HG03571 (cell line): ENCODE results near the gene CYP4F3.
"Not testable (repeated sequence)": the region's sequence is repeated elsewhere in the genome, so short reads cannot be mapped to it uniquely, and the experiment has no call there.

ENCODE experiments used
- ATAC-seq: cut with Tn5 transposase; IDR thresholded peaks from one replicate; pipeline ENCODE4 v1.9.1; 2021; ENCODE audit not compliant: unreplicated experiment

Gene CYP4F3, protein sequence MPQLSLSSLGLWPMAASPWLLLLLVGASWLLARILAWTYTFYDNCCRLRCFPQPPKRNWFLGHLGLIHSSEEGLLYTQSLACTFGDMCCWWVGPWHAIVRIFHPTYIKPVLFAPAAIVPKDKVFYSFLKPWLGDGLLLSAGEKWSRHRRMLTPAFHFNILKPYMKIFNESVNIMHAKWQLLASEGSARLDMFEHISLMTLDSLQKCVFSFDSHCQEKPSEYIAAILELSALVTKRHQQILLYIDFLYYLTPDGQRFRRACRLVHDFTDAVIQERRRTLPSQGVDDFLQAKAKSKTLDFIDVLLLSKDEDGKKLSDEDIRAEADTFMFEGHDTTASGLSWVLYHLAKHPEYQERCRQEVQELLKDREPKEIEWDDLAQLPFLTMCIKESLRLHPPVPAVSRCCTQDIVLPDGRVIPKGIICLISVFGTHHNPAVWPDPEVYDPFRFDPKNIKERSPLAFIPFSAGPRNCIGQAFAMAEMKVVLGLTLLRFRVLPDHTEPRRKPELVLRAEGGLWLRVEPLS

DNA sequence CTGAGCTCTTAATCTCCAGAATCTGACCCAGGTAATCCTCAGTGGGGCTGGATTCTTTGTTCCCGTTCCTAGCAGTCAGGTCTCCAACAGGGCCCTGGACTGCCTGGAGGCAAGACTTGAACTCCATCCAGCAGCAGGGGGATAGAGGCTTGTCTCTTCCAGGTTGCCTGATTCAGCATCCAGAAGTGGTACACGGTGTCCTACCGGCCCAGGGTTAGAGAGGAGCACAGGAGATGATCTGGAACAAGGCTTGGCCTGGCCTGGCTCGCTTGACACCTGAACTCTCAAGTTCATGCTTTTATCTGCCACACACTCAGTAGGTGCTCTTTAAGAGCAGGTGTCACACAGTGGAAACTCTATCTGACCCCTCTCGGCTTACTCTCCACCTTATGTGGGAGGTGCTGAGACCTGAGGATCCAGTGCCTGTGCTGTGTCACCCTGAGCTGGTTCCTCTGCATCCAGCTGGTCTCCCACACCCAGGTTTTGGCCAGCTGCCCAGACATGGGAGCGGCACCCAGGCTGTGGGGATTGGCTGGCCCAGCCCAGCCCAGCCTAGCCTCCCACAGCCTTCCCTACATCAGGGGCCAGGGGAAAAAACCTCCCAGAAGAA is at the start of gene CYP4F3:
CYP4F3 (plus strand) TSS at position 604 of the 610 bp plus-strand sequence. CDS start 519 bp downstream, outside the sequence.
- ATAC-seq, result no peak

DNA sequence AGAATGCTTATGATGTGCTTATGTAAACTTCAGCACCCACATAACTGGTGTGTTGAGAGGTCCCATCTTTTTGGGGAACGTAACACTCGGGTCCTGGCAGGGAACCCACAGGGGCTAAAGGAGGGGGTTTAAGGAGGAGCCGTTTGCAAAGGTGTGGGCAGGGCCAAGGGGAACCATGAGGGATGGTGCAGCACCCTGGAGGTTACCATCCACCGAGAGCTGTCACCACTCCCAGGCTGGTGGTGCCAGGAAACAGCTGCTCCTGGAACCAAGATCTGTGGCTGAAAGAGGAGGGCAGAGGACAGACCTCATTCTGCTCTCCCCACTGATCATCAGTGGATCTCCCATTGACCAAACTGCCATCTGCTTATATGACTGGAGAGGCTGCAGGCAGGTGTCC is 48.9 kb upstream of the CYP4F3 start:
- no peak for ATAC-seq

DNA sequence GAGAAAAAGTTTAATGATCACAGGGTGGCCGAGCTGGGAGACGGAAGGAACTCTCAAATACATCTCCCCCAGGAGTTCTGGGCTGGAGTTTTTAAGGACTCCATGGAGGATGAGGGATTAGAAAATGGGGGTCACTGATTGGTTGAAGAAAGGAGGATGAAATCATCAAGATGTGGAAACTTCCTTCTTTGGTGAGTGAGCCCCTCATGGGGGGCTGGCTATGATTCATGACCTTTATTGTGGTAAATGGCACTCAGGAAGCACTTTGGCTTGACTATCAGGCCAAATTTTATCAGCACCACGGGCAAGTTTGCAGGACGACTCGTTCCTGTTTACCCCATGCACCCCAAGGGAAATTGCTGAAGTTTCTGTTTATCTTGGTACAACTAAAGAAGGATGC is 48.2 kb upstream of the CYP4F3 start:
- not testable (repeated sequence) for ATAC-seq

DNA sequence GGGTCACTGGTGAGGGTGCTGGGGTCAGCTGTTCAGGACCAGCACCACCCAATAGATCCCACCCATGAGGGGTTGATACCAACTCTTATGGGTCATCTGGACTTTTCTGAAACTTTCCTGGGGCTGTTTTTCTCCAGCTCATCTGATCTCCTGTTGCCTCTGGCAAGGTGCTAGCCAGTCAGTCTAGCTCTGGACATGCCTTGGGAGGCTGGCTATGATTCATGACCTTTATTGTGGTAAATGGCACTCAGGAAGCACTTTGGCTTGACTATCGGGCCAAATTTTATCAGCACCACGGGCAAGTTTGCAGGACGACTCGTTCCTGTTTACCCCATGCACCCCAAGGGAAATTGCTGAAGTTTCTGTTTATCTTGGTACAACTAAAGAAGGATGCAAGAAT is 46.9 kb upstream of the CYP4F3 start:
- ATAC-seq, result not testable (repeated sequence)

DNA sequence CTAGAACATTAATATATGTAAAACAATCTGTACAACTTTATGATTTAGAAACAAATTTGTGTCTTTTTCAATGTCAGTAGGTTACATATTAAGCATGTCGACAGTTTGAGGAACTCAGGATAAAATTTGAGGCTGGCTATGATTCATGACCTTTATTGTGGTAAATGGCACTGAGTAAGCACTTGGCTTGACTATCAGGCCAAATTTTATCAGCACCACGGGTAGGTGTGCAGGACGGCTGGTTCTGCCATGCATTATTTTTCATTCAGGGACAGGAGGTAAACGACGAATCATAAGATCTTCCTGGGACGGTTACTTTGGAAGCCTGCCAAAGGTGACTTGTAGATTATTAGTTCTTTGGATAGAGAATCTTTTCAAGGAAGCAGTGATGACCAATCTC is 45.6 kb upstream of the CYP4F3 start:
- no peak for ATAC-seq

DNA sequence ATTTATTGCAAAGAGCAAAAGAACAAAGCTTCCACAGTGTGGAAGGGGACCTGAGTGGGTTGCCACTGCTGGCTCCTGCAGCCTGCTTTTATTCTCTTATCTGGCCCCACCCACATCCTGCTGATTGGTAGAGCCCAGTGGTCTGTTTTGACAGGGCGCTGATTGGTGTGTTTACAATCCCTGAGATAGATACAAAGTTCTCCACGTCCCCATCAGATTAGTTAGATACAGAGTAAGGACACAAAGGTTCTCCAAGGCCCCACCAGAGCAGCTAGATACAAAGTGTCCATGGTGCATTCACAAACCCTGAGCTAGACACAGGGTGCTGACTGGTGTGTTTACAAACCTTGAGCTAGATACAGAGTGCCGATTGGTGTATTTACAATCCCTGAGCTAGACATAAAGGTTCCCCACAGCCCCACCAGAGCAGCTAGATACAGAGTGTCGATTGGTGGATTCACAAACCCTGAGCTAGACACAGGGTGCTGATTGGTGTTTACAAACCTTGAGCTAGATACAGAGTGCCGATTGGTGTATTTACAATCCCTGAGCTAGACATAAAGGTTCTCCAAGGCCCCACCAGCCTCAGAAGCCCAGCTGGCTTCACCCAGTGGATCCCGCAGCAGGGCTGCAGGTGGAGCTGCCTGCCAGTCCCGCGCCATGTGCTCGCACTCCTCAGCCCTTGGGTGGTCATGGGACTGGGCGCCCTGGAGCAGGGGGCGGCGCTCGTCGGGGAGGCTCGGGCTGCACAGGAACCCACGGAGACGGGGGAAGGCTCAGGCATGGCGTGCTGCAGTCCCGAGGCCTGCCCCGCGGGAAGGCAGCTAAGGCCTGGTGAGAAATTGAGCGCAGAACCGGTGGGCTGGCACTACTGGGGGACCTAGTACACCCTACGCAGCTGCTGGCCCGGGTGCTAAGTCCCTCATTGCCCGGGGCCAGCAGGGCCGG is 32.4 kb upstream of the CYP4F3 start:
- ATAC-seq, result not testable (repeated sequence)

DNA sequence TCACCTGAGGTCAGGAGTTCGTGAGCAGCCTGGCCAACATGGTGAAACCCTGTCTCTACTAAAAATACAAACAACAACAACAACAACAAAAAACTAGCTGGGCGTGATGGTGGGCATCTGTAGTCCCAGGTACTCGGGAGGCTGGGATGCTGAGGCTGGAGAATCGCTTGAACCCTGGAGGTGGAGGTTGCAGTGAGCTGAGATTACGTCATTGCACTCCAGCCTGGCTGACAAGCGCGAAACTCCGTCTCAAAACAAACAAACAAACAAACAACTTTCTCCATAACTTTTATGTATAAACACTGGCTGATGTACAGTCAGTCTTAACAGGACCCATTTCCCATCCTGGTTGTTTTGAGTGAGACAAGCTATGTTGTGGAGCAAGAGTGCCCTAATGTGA is 31.4 kb upstream of the CYP4F3 start:
- no peak for ATAC-seq

DNA sequence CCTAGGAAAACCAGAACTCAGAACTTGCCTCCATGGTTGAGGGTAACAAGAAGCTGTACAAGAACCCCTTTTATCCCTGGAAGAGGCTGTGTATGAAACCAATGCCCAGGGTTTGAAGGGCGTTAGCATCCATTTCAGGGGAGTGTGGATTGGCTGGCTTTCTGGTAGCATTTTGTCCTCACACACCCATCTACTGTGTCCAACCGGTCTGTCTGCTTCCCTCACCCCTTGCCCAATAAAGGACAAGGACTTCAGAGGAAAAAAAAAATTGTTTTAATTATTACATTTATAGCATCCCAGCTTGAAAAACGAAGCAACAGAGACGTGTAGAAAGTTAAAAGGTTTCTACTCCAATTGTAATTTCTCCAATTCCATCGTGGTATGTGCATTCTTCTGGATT is 28.4 kb upstream of the CYP4F3 start:
- no peak for ATAC-seq

DNA sequence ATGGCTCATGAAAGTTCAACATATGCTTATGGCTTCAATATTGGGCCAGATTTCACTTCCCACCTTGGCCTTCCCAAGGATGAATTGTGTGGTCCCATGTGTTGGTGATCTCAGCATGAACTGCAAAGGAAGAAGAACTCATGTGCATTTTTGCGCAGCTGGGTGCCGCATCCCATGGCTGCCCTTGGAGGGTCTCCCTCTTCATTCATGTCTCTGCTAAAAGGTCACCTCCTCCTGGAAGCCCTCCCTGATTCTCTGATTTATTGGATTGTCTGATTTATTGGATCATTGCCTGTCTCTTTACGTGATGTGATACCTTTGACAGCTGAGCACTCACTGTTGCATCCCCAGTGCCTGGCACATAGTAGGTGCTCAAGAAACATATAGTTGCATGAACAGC is 27.4 kb upstream of the CYP4F3 start:
- ATAC-seq, result no peak

DNA sequence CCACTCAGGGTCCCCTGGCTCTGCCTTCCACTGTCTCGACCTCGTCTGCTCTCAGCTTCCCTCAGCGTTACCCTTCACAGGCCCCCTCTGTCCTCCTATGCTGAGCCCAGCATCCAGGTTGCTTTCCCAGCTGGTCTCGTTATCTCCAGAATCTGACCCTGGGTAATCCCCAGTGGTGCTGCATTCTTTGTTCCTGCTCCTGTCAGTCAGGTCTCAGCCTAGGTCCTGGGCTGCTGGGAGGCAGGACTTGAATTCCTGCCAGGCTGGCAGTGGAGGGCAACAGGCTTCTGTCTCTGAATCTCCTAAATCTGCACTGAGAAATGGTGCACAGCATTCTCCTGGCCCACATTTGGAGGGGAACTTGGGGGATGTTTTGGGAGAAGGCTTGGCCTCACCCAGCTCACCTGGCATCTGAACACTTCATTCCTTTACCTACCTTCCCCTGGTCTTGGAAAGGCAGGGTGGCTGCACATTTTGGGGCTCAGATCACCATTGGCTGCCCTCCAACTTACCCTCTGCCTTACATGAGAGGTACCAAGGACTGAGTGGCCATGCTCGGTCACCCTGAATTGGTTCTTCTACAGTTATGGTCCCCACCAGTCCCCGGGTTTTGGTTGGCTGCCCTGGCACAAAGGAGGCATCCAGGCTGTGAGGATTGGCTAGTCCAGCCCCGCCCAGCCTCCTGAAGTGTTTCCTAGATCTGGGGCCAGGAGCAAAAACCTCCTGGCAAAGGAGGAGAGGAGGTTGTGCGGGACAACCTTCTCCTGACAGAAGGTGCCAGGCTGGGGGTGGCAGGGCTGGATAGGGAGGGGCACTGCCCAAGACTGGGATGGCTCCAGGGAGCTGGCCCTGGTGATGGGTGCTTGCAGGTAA is 26.0 kb upstream of the CYP4F3 start, which contains the start of gene CYP4F8:
CYP4F8 (plus strand) TSS at position 712 of the 873 bp plus-strand sequence. CDS start 399 bp downstream, outside the sequence.
- no peak for ATAC-seq

DNA sequence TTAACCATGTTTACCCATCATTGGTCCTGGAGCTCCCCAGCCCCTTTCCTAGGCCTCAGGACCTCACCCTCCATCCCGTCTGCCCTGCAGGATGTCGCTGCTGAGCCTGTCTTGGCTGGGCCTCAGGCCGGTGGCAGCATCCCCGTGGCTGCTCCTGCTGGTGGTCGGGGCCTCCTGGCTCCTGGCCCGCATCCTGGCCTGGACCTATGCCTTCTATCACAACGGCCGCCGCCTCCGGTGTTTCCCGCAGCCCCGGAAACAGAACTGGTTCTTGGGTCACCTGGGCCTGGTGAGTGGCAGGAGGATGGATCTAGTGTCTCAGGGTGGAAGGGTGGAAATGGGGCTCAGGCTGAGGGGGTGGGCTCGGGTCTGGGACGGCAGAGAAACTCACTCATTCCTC is 25.2 kb upstream of the CYP4F3 start:
- no peak for ATAC-seq

DNA sequence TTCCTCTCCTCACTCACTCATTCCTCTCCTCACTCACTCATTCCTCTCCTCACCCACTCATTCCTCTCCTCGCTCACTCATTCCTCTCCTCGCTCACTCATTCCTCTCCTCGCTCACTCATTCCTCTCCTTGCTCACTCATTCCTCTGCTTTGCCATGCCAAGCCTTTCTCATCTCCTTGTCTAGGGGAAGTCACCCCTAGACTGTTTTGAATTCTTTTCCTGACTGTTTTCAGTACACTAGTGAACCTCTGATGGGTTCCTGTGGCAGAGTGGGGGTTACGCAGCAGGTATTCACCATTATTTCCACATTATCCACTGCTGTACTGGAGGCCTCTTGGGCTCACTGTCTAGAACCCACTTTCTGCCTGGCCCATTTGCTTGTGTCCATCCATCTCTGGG is 24.5 kb upstream of the CYP4F3 start:
- ATAC-seq, result no peak

DNA sequence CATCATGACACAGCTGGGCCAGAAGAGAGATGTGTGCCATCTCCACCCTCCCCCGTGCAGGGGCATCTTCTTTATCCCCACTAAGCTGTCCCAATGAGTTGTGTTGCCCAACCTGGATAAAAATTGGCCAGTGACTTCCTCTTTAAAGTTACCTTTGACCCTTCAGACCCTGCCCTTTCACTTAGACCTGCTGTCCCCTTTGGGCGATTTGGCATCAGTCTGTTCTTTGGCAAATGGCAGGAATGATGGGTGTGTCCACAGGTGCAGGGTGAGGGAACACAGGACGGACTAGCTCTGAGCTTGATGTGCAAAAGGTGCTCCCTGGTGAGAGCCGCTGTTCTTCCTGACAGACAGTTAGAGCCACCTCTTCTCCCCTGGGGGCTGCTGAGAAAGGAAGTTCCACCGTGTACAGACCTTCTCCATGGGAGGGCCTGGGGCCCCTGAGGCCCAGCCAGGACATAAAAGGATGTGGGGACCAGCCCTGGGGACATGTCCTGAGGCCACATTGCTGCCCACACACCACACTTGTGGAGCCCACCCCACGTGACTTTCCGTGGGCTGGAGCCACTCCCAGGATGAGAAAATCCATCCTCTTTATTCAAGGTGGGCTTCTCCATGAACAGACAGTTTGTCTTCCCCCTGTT is 23.9 kb upstream of the CYP4F3 start:
- no peak for ATAC-seq

DNA sequence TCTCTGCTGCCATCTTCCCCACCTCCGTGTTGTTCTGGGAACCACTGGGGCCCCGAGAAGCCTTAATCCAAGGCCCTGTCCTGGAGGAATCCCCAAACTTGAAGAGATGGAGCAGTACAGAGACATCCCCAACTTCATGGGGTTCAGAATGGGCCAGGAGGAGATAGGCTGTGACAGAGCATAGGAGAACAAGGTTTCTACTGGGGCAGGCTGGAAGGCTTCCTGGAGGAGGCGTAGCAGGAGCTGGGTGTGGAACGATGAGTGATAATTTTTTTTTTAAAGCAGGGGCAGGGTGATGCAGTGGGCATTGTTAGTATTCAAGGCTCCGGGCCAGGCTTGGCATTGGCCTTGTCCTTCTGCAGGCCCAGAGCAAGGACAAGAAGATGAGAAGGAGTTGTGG is 22.4 kb upstream of the CYP4F3 start:
- no peak for ATAC-seq

DNA sequence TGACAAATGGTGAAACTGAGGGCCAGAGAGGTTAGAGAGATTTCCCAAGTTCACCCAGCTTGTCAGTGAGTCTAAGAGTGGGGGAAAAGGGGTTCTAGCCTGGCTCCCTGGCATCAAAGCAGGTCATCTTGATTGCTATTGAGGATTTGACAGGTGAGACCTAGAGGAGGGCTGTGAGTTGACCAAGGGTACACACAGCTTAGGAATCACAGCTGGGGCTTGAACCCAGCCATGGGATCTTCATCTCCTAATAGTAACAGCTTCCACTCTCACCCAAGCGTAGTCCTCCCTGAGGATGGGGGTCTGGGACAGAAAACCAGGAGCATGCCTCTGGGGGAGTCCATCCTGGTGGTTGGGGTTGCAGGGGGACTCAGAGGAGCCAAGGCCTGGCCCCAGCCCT is 18.9 kb upstream of the CYP4F3 start:
- no peak for ATAC-seq

DNA sequence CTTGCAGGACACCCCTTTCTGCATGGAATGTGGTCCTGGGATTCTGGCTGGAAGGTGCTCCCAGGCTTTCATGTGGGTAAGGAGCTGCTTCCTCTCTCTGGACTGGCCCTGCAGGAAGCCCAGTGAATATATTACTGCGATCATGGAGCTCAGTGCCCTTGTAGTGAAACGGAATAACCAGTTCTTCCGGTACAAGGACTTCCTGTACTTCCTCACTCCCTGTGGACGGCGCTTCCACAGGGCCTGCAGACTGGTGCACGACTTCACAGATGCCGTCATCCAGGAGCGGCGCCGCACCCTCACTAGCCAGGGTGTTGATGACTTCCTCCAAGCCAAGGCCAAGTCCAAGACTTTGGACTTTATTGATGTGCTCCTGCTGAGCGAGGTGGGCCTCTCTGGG is 17.7 kb upstream of the CYP4F3 start:
- no peak for ATAC-seq

DNA sequence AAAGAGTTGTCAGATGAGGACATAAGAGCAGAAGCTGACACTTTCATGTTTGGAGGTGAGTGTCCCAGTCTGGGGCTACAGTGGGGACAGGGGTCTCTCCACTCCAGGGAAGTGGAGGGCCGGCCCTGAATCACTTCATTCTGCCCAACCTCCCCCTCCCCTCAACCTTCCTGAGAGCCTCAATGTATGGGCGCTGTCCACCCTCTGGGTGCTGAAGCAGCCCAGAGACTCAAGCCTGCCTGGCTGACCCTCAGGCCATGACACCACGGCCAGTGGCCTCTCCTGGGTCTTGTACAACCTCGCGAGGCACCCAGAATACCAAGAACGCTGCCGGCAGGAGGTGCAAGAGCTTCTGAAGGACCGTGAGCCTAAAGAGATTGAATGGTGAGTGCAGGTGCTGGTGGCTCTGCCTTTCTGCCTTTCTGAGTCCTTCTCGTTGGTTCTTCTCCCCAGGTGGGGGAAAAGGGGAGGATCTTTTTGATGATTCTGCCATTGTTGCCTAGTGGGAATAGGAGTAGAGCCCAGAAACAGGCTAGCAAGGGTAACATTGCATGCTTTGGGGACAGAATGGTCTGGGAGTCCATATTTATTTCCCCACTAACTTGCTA is 16.9 kb upstream of the CYP4F3 start:
- ATAC-seq, result no peak

DNA sequence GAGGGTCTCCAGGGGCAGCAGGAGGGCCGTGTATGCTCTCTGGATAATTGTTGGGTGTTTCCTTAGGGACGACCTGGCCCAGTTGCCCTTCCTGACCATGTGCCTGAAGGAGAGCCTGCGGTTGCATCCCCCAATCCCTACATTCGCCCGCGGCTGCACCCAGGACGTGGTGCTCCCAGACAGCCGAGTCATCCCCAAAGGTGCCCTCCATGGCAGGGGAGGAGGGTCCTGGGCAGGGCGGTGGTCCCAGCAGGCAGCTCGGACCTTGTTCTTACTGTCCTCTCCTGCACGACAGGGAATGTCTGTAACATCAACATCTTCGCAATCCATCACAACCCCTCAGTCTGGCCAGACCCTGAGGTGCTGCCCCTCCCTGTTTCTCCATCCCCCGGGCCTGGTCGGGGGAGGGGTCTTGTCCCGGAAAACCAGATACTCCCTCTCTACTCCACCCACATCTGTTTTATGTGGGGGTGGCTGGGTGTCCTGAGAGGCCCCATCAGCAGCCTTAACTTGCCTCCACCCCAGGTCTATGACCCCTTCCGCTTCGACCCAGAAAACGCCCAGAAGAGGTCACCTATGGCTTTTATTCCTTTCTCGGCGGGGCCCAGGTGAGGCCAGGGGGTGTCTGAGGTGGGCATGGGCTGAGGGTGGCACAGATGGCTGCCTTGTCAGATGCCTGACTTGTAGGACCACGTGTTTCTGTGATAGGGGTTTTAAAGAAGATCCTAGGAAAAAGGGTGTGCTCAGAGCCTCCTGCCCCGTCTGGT is 12.3 kb upstream of the CYP4F3 start:
- ATAC-seq, result no peak
